ENCODE results near the gene ATG7.

Gene ATG7

GRCh38 chr3:11541321-11542303 lies 269.4 kb downstream of the ATG7 start:
- no peak for DNase-seq

GRCh38 chr3:11542551-11542950 lies 270.4 kb downstream of the ATG7 start:
- no peak for DNase-seq

DNA sequence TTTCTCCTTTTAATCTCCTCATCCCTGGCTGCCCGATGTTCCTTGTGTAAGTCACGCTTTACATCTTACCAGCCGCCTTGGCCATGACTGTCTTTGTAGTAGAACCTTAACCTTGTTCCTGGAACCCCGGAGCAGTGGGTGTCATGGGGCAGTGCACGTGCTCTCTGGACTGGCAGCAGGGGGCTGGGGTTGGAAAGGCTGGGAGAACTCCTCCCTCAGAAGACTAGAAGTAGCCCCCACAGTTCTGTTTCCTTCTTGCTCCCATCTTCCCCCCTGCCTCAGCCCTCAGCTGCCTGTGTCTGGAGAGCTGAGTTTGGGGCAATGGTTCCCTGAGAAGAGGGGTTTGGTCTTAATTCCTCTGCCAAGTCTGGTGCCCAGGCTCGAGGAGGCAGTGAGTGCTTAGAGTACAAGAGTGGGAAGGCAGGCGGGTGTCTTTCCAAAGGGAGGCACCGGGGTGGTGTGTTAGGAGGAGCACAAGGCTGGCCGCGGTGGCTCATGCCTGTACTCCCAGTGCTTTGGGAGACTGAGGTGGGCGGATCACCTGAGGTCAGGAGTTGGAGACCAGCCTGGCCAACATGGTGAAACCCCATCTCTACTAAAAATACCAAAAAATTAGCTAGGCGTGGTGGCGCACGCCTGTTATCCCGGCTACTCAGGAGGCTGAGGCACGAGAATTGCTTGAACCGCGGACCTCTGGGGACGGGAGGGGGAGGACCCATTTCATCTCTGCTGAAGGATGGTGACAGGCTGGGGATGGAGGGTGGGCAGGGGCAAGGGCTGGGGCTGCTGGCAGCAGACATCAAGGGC lies 271.1 kb downstream of the ATG7 start:
- DNase-seq = no peak

DNA sequence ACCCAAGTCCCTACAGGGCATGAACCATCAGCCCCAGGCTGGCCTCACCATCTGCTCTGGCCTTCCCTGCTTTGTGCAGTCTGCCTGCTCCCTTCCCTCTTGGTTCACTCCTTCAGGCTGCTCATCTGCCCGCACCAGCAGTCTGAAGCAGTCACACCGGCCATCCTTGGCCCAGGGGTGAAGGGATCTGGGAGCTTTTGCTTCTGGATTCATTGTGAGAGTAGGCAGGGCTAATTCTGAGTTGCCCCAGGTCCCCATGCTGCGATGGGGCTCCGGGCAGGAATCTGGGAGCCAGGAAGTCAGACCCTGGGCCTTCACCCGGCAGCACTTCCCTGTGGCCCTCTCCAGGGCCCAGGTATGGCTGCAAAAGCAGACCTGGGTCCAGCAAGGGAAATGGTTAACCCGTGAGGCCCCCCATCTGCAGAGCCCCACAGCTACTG lies 271.8 kb downstream of the ATG7 start:
- no peak for DNase-seq

GRCh38 chr3:11544412-11545181 lies 272.4 kb downstream of the ATG7 start:
- DNase-seq = no peak

GRCh38 chr3:11545186-11545851 lies 273.1 kb downstream of the ATG7 start:
- DNase-seq = no peak

GRCh38 chr3:11546657-11547302 lies 274.6 kb downstream of the ATG7 start:
- DNase-seq = no peak

DNA sequence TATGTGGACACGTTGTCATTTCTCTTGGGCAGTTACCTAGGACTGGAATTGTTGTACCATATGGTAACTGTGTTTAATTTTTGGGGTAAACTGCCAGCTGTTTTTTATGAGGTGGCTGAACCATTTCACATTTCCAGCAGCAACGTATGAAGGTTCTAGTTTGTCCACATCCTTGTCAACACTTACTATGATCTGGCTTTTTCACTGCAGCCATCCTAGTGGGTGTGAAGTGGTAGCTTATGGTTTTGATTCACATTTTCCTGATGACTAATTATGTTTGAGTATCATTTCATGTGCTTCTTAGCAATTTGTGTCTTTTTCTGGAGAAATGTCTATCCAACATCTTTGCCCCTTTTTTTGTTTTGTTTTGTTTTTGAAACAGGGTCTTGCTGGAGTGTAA lies 275.3 kb downstream of the ATG7 start:
- no peak for DNase-seq

DNA sequence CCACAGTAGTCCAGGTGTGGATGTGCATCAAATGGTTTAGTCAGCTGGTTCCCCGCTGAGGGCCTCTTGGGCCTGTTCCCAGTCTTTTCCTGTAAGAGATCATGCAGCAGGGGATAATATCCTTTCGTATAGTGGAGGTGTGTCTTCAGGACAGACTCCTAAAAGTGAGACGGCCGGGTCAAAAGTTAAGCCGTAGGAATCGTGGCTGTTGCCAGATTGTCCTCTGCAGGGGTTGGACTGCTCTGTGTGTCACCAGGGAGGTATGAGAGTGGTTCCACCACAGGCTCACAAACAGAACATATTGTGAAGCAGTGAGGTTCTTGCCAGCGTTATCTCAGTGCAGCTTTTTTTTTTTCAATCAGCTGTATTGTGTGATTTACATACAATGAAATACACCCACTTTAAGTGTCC lies 276.5 kb downstream of the ATG7 start:
- DNase-seq = no peak

DNA sequence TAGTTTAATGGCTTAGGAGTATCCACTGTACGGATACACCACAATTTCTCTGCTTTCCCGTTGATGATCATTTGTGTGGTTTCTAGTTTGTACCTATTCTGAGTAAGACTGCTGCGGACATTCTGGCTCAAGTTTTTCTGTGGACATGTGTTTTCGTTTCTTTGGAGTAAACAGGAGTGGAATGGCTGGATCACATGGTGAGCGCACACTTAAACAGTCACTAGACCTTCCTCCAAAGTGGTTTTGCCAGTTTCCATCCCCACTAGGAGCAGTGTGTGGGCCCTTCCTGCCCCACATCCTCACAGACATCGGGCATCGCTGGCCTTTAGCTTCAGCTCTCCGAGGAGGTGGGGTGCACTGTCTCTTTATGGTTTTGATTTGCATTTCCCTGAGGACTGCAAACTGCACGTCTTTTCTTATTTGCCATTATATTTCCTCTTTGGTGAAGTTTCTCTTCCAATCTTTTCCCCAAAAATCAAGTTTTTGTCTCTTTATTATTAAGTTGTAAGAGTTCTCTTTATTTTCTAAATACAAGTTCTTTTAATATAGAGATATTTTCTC lies 277.5 kb downstream of the ATG7 start:
- no peak for DNase-seq

DNA sequence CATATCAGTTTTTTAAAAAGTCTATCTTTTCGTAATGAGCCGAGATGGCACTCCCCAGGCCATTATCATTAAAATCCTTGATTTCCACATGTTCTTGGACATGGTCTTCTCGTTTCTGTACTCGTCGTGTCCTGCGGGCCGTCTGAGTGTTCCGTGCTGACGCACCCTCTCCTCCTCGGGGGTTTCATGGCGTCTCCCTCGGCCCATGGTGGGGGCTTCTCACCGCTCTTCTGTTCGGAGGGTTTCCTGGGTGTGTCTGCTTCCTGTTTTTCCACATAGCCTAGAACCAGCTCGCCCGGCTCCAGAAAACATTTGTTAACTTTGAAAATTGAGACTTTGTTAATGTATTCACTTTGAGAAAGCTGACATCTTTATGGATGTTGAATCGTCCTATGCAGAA lies 278.8 kb downstream of the ATG7 start:
- no peak for DNase-seq

DNA sequence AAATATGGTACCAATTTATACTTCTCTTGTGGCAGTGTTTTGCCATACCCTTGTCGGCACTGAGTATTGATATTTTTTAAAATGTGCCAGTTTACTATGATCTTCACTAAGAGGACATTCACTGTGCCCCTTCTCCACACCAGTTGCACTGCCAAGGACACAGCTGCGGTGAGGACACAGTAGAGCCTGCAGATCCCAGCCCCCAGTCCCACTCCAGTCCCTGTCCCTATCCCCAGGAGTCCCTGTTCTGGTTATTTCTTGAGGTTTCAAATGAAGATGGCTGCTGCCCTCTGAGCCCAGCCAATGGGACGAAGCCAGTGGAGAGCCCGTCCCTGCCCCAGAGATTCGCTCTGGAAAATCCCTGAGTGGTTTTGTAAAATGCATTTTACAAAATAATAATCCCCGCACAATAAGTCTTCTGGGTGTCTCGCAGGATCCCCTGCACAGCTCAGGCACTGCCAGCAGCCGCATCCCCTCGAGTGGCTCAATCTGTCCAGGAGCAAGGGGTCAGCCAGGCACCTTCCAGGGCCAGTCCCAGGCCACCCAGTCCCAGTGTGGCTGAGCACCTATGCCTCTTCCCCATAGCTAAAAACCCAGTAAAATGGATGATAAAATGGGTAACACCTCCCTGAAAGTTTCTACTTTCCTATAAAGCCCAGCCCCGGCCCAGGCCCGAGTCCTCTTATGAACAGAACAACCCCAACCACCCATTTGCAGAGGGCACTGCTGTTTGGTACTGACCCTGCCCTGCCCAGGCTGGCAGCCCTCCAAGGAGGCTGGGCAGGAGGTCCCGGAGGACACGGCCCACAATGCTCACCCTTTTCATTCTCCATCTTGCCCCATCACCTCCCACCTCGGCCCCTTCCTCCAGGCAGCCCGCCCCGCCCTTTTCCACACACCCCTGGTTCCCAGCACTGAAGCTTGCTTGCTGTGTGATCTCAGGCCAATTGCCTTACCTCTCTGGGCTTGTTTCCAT lies 280.4 kb downstream of the ATG7 start:
- DNase-seq = no peak

GRCh38 chr3:11553436-11554235 lies 281.4 kb downstream of the ATG7 start:
- no peak for DNase-seq

DNA sequence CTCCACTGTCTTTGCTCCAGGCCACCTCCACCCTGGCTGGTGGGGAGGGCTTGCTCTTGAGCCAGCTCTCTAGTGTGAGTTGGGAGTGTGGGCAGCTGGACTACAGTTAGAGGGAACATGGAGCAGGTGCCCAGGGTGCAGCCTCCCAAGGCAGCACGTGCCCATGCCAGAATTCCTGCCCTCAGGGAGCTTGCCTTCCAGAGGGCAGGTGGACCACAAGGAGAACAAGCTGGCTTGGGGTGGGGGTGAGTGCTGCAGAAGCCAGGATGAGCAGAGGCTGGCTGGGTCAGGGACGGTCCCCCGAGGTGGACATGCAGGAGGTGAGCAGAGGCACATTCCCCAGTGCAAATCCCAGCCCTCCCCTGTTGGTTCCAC lies 282.0 kb downstream of the ATG7 start:
- DNase-seq = no peak

DNA sequence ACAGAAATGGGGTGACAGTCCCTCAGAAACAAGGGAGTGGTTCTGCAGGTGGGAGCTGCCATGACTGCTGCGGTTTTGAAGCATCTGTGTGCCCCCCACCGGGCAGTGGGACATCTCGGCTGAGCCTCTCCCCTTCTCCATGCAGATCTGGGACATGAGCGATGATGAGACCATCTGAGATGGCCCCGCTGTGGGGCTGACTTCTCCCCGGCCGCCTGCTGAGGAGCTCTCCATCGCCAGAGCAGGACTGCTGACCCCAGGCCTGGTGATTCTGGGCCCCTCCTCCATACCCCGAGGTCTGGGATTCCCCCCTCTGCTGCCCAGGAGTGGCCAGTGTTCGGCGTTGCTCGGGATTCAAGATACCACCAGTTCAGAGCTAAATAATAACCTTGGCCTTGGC lies 282.5 kb downstream of the ATG7 start:
- DNase-seq = no peak

DNA sequence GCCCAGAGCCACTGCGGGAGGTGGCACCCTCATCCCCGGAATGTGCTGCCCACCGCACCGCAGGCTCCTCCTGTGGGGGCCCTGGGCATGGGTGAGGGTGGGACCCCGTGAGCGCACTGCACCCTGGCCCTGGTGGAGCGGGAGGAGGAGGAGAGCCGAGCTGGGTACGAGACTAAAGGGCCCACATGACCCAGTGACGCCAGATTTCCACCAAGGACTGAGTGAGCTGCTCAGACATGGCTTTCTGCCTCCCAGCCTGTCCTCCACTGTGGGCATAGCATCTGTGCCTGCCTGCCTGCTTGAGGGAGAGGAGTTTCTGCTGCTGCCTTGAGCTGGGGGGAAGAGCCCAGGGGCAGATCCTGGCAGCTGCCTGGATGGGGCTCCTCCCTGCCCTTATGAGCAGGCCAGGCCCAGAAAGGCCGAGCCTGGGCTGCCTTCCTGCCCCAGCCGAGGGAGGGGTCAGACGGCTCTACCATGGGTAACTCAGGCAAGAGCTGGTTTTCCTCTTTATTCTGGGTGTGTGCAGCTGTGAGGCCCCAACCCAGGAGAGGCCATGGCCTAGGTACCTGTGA lies 283.1 kb downstream of the ATG7 start:
- no peak for DNase-seq

DNA sequence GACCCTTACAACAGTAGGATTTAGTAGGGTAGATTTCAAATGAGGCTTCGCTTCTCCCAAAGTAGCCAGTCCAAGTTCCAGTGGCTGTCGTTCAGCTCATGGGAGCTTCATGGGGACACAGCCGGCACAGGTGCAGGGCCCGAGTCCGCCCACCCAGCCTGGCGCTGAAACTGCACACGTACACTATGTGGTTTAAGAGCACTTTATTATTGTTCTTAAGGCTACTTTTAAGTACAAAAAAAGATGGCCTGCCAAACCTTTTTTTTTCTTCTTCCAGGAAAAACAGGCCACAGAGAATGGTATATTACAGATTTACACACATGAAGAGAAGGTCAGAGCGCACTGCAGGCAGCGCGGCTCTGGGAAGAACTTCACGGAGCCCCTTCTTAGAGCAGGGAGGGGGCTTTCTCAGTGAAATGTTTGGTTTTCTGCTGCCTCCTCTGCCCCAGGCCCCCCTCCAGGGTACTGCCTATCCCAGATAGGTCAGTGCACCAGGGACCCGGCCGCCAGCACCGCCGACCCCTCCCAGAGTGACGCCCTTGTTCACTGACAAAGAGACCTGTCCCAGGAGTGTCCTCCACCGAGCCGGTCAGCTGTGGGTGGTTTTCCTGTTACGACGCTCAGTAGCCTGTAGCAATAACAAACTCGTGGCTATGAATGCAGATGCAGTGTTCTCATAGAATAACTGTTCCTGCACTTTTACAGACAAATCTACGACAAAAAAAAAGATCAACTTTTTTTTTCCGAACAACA lies 283.9 kb downstream of the ATG7 start:
- no peak for DNase-seq

All from NCI-H2171 (cell line).